SK-N-SH treated with all-trans-retinoic acid at 6 μM for 48 hours (cell line): ENCODE measurements around the gene DDX1.

Source experiments
- ATAC-seq: fragments of 200-7000 bp; cut with Tn5 transposase; 3 replicates; pipeline ENCODE4 v1.9.1; 2020; ENCODE audit warnings: mild to moderate bottlenecking, moderate library complexity
- ARNTL ChIP-seq: fragments of 450-650 bp; formaldehyde crosslinking; IDR thresholded peaks from 2 replicates; pipeline ENCODE4 v1.5.0; 2020; ENCODE audit warnings: low read depth, mild to moderate bottlenecking, moderate library complexity, borderline replicate concordance
- BACH2 ChIP-seq: fragments of 250-450 bp; sonication (Bioruptor Pico); IDR thresholded peaks from 2 replicates; pipeline ENCODE4 v1.9.0; 2021; ENCODE audit warnings: mild to moderate bottlenecking, borderline replicate concordance
- GLIS3 ChIP-seq: fragments of 250-450 bp; sonication (Bioruptor Pico); IDR thresholded peaks from 2 replicates; pipeline ENCODE4 v1.5.0; 2020; ENCODE audit warnings: mild to moderate bottlenecking, moderate library complexity
- OSR1 ChIP-seq: fragments of 250-450 bp; sonication (Bioruptor Pico); IDR thresholded peaks from 2 replicates; pipeline ENCODE4 v1.8.0; 2022; ENCODE audit warnings: moderate library complexity, mild to moderate bottlenecking, inconsistent platforms
- POU6F1 ChIP-seq: fragments of 250-450 bp; sonication (Bioruptor Pico); IDR thresholded peaks from 2 replicates; pipeline ENCODE4 v1.8.0; 2021; ENCODE audit warnings: low read depth, mild to moderate bottlenecking, moderate library complexity, borderline replicate concordance
- PPARA ChIP-seq: fragments of 250-450 bp; sonication (Bioruptor Pico); IDR thresholded peaks from 2 replicates; pipeline ENCODE4 v1.5.0; 2020; ENCODE audit warnings: mild to moderate bottlenecking, borderline replicate concordance
- RARB ChIP-seq: fragments of 250-450 bp; sonication (Bioruptor Pico); IDR thresholded peaks from 2 replicates; pipeline ENCODE4 v1.8.0; 2021; ENCODE audit warnings: mild to moderate bottlenecking, moderate library complexity
- SNAI2 ChIP-seq: fragments of 250-450 bp; sonication (Bioruptor Pico); IDR thresholded peaks from 2 replicates; pipeline ENCODE4 v1.5.0; 2020; ENCODE audit warnings: mild to moderate bottlenecking, moderate library complexity
- TCF4 ChIP-seq: fragments of 250-450 bp; sonication (Bioruptor Pico); IDR thresholded peaks from 2 replicates; pipeline ENCODE4 v1.8.0; 2021; ENCODE audit warnings: mild to moderate bottlenecking, moderate library complexity, borderline replicate concordance
- TOX ChIP-seq: fragments of 250-450 bp; sonication (Bioruptor Pico); IDR thresholded peaks from 2 replicates; pipeline ENCODE4 v1.8.0; 2021; ENCODE audit warnings: mild to moderate bottlenecking, moderate library complexity, borderline replicate concordance
- TSHZ2 ChIP-seq: fragments of 250-450 bp; sonication (Bioruptor Pico); IDR thresholded peaks from 2 replicates; pipeline ENCODE4 v1.5.0; 2020; ENCODE audit warnings: mild to moderate bottlenecking, moderate library complexity
- ZC3H10 ChIP-seq: fragments of 250-450 bp; sonication (Bioruptor Pico); IDR thresholded peaks from 2 replicates; pipeline ENCODE4 v1.5.1; 2021; ENCODE audit warnings: mild to moderate bottlenecking, moderate library complexity
- ZFP3 ChIP-seq: fragments of 250-450 bp; sonication (Bioruptor Pico); IDR thresholded peaks from 2 replicates; pipeline ENCODE4 v1.5.0; 2020; ENCODE audit warnings: mild to moderate bottlenecking, moderate library complexity
- ZNF565 ChIP-seq: fragments of 450-650 bp; formaldehyde crosslinking; conservative IDR thresholded peaks from 2 replicates; pipeline ENCODE4 v1.5.0; 2020; ENCODE audit warnings: low read depth, mild to moderate bottlenecking, moderate library complexity
- ZNF70 ChIP-seq: fragments of 450-650 bp; formaldehyde crosslinking; IDR thresholded peaks from 2 replicates; pipeline ENCODE4 v1.5.0; 2020; ENCODE audit warnings: mild to moderate bottlenecking, moderate library complexity
- ZNF8 ChIP-seq: fragments of 450-650 bp; formaldehyde crosslinking; IDR thresholded peaks from 2 replicates; pipeline ENCODE4 v1.5.0; 2020; ENCODE audit warnings: mild to moderate bottlenecking, moderate library complexity
- TF ChIP-seq, protein P1 (sequence below): fragments of 250-450 bp; sonication (Bioruptor Pico); IDR thresholded peaks from 2 replicates; pipeline ENCODE4 v1.5.1; 2021; ENCODE audit warnings: mild to moderate bottlenecking, moderate library complexity
- TF ChIP-seq, protein P2 (sequence below): fragments of 250-450 bp; sonication (Bioruptor Pico); IDR thresholded peaks from 2 replicates; pipeline ENCODE4 v1.8.0; 2020; ENCODE audit warnings: mild to moderate bottlenecking, moderate library complexity, borderline replicate concordance

Gene DDX1

DNA sequence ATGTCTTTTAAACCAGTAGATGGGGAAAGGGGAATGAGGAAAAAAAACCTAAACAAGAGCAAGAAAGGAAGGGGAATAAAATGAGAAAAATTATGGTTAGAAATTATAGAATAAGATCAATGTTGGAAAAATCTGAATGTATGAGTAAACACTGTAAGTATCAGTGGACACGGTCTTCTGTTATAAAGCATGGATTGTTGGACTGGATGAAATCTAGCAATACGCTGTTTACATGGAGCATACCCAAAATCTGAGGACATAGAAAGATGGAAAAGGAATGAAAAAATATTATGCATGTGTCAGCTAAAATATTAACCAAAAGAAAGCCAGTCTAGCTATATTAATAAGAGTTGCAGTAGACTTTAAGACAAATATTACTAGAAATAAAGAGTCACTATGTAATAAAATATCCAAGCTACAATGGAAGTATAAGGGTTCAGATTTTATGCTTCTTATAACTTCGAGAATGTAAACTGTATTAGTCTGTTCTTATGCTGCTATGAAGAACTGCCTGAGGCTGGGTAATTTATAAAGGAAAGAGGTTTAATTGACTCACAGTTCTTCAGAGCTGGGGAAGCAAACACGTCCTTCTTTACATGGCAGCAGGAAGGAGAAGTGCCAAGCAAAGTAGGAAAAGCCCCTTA is 32.4 kb downstream of the DDX1 start:
- TF ChIP-seq GLIS3 (no peak), ZNF565 (CRISPR knock-in tag) (no peak), TCF4 (CRISPR knock-in tag) (no peak), PPARA (CRISPR knock-in tag) (no peak)
- TF ChIP-seq, all 23 proteins: peak for 0

GRCh38 chr2:15624903-15625302 is 33.2 kb downstream of the DDX1 start:
- no peak for ATAC-seq
- TF ChIP-seq ZNF8 (CRISPR knock-in tag) (no peak), TOX (CRISPR knock-in tag) (no peak), ZFP3 (CRISPR knock-in tag) (no peak), ZC3H10 (no peak), TSHZ2 (CRISPR knock-in tag) (no peak), RARB (CRISPR knock-in tag) (no peak), SNAI2 (no peak)
- TF ChIP-seq, protein P1, sequence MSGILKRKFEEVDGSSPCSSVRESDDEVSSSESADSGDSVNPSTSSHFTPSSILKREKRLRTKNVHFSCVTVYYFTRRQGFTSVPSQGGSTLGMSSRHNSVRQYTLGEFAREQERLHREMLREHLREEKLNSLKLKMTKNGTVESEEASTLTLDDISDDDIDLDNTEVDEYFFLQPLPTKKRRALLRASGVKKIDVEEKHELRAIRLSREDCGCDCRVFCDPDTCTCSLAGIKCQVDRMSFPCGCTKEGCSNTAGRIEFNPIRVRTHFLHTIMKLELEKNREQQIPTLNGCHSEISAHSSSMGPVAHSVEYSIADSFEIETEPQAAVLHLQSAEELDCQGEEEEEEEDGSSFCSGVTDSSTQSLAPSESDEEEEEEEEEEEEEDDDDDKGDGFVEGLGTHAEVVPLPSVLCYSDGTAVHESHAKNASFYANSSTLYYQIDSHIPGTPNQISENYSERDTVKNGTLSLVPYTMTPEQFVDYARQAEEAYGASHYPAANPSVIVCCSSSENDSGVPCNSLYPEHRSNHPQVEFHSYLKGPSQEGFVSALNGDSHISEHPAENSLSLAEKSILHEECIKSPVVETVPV: no peak
- TF ChIP-seq, protein P2, sequence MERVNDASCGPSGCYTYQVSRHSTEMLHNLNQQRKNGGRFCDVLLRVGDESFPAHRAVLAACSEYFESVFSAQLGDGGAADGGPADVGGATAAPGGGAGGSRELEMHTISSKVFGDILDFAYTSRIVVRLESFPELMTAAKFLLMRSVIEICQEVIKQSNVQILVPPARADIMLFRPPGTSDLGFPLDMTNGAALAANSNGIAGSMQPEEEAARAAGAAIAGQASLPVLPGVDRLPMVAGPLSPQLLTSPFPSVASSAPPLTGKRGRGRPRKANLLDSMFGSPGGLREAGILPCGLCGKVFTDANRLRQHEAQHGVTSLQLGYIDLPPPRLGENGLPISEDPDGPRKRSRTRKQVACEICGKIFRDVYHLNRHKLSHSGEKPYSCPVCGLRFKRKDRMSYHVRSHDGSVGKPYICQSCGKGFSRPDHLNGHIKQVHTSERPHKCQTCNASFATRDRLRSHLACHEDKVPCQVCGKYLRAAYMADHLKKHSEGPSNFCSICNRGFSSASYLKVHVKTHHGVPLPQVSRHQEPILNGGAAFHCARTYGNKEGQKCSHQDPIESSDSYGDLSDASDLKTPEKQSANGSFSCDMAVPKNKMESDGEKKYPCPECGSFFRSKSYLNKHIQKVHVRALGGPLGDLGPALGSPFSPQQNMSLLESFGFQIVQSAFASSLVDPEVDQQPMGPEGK (CRISPR knock-in tag): no peak
- TF ChIP-seq, all 23 proteins: peak for 0

More for the DNA sequence above, 32.4 kb downstream of the DDX1 start:
- ATAC-seq: no peak

GRCh38 chr2:15625344-15626036 is 33.8 kb downstream of the DDX1 start:
- no peak for ATAC-seq
- TF ChIP-seq POU6F1 (CRISPR knock-in tag) (no peak), GLIS3 (no peak), ZNF8 (CRISPR knock-in tag) (no peak), PPARA (CRISPR knock-in tag) (no peak), OSR1 (CRISPR knock-in tag) (no peak), ZC3H10 (no peak), TSHZ2 (CRISPR knock-in tag) (no peak), ARNTL (CRISPR knock-in tag) (no peak), ZNF70 (no peak), TCF4 (CRISPR knock-in tag) (no peak), BACH2 (no peak)
- TF ChIP-seq, protein P2 (CRISPR knock-in tag): no peak
- TF ChIP-seq, protein P1: no peak
